Endothelial cell of hepatic sinusoid (primary cell): ENCODE data around the gene SLC35B2.

Experiments used
- in situ Hi-C: cut with HindIII; loops from 2 replicates; pipeline ENCODE4 v1.10.0; 2017; ENCODE audit warnings: low sequenced_read_pairs

The SLC35B2 gene

GRCh38 chr6:44269178-44269920 lies 12.0 kb upstream of the SLC35B2 start:
- in situ Hi-C loops, result loop anchor here (5.0 kb wide), 2 partner anchors 38 to 68 kb away; no protein-coding TSS in a partner anchor

- in situ Hi-C loops, result loop anchor here (5.0 kb wide), 2 partner anchors 39 to 69 kb away; no protein-coding TSS in a partner anchor
These were observed 10.8 kb upstream of the SLC35B2 start for GRCh38 chr6:44268095-44268628.

- in situ Hi-C loops, result loop anchor here (5.0 kb wide), 2 partner anchors 40 to 70 kb away; no protein-coding TSS in a partner anchor
These were observed 9.9 kb upstream of the SLC35B2 start for GRCh38 chr6:44267252-44267651.

- in situ Hi-C loops, result loop anchor here (5.0 kb wide), 2 partner anchors 41 to 71 kb away; no protein-coding TSS in a partner anchor
These were observed 9.0 kb upstream of the SLC35B2 start for GRCh38 chr6:44266347-44266746.

- in situ Hi-C loops, result loop anchor here (5.0 kb wide), 2 partner anchors 42 to 72 kb away; no protein-coding TSS in a partner anchor
These were observed 8.4 kb upstream of the SLC35B2 start for GRCh38 chr6:44265722-44266233.

- in situ Hi-C loops, result loop anchor here (5.0 kb wide), 2 partner anchors 42 to 72 kb away; no protein-coding TSS in a partner anchor
These were observed 7.8 kb upstream of the SLC35B2 start, which contains the start of gene NFKBIE for GRCh38 chr6:44265007-44265721. Gene NFKBIE (minus strand): TSS chr6:44265551. CDS start chr6:44265346, 205 bp downstream.

- in situ Hi-C loops, result loop anchor here (5.0 kb wide), 2 partner anchors 43 to 73 kb away; no protein-coding TSS in a partner anchor
These were observed 7.1 kb upstream of the SLC35B2 start for GRCh38 chr6:44264154-44265006.

GRCh38 chr6:44263354-44264100 lies 6.2 kb upstream of the SLC35B2 start:
- in situ Hi-C loops, result no loop called here

- in situ Hi-C loops, result no loop called here
These were observed 5.4 kb upstream of the SLC35B2 start for GRCh38 chr6:44262467-44263353.

GRCh38 chr6:44261581-44261980 lies 4.3 kb upstream of the SLC35B2 start:
- in situ Hi-C loops, result no loop called here

- in situ Hi-C loops, result no loop called here
These were observed 3.3 kb upstream of the SLC35B2 start for GRCh38 chr6:44260451-44261297.

- in situ Hi-C loops, result no loop called here
These were observed 2.7 kb upstream of the SLC35B2 start for GRCh38 chr6:44260011-44260410.

- in situ Hi-C loops, result loop anchor here (5.0 kb wide), 1 partner anchor 107 kb away; no protein-coding TSS in a partner anchor
These were observed 1.6 kb upstream of the SLC35B2 start for GRCh38 chr6:44258921-44259320.

- in situ Hi-C loops, result loop anchor here (5.0 kb wide), 1 partner anchor 106 kb away; no protein-coding TSS in a partner anchor
These were observed 1.1 kb upstream of the SLC35B2 start for GRCh38 chr6:44258325-44258863.

- in situ Hi-C loops, result loop anchor here (5.0 kb wide), 1 partner anchor 106 kb away; no protein-coding TSS in a partner anchor
These were observed 511 bp upstream of the SLC35B2 start for GRCh38 chr6:44257753-44258324.

GRCh38 chr6:44256775-44257024 lies 628 bp downstream of the SLC35B2 start:
- in situ Hi-C loops, result loop anchor here (5.0 kb wide), 1 partner anchor 104 kb away; no protein-coding TSS in a partner anchor
